ENCODE measurements around the gene PLTP.
A peak's percentile ranks its signal among the peaks of the same experiment; 100 is the strongest.

DNA sequence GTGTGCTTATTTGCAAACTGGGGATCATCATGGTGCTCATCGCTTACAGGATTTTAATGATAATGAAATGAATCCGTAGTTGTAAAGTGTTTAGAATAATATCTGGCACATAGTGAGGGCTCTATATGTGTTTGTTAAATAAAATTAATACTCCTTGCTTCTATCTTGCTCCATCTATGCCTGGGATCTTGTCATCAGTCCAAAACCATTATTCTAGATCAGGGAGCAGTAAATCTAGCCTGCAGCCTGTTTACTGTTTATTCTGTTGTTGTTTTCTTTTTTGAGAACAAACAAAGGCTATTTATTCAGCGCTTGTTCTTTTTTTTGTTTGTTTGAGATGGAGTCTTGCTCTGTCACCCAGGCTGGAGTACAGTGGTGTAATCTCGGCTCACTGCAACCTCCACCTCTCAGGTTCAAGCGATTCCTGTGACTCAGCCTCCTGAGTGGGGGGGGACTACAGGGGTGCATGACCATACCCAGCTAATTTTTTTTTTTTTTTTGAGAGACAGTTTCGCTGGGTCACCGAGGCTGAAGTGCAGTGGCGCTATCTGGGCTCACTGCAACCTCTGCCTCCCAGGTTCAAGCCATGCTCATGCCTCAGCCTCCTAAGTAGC lies 62.9 kb downstream of the PLTP start:
- TF ChIP-seq, protein P1, sequence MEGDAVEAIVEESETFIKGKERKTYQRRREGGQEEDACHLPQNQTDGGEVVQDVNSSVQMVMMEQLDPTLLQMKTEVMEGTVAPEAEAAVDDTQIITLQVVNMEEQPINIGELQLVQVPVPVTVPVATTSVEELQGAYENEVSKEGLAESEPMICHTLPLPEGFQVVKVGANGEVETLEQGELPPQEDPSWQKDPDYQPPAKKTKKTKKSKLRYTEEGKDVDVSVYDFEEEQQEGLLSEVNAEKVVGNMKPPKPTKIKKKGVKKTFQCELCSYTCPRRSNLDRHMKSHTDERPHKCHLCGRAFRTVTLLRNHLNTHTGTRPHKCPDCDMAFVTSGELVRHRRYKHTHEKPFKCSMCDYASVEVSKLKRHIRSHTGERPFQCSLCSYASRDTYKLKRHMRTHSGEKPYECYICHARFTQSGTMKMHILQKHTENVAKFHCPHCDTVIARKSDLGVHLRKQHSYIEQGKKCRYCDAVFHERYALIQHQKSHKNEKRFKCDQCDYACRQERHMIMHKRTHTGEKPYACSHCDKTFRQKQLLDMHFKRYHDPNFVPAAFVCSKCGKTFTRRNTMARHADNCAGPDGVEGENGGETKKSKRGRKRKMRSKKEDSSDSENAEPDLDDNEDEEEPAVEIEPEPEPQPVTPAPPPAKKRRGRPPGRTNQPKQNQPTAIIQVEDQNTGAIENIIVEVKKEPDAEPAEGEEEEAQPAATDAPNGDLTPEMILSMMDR (IDR thresholded peaks at IDR 0.05): no peak
- TF ChIP-seq POLR2A (IDR thresholded peaks at IDR 0.05): peak in 1 of 2 donors; percentile 38
